HG02840 (cell line): ENCODE results near the gene ANXA9.

ENCODE experiments used
- ATAC-seq: cut with Tn5 transposase; IDR thresholded peaks from one replicate; pipeline ENCODE4 v1.9.1; 2021; ENCODE audit warnings: mild to moderate bottlenecking, moderate library complexity, moderate number of reproducible peaks; ENCODE audit not compliant: unreplicated experiment, low FRiP score

Gene ANXA9

DNA sequence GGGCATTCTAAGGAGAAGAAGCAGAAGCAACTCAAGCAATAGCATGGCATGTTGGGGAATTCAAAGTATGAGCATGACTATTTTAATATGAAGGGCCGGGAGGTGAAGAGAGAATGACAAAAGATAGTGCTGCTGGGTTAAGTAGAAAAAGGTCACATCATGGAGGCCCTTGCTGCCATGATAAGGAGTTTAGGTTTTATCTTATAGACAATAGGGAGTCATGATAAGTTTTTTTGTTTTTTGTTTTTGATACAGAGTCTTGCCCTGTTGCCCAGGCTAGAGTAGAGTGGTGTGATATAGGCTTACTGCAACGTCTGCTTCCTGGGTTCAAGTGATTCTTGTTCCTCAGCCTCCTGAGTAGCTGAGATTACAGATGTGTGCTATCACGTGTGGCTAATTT is 57.4 kb downstream of the ANXA9 start:
- ATAC-seq = no peak

GRCh38 chr1:151043163-151043562 is 61.1 kb downstream of the ANXA9 start:
- no peak for ATAC-seq
